ENCODE data around the gene ZNF593.

The ZNF593 gene

GRCh38 chr1:26171084-26172072 is 1.7 kb downstream of the ZNF593 start, which contains the start of gene ZNF593OS:
ZNF593OS (minus strand) TSS chr1:26171832; CDS start chr1:26171661, 171 bp downstream.
- no peak for DNase-seq

- DNase-seq: no peak
These were observed 5.6 kb downstream of the ZNF593 start for GRCh38 chr1:26175346-26175745.

GRCh38 chr1:26177182-26177684 is 7.5 kb downstream of the ZNF593 start, which contains the start of gene CNKSR1:
CNKSR1 (plus strand) TSS chr1:26177491; CDS start chr1:26177548, 57 bp downstream.
- DNase-seq: no peak

GRCh38 chr1:26180010-26180506 is 10.3 kb downstream of the ZNF593 start:
- no peak for DNase-seq

GRCh38 chr1:26181586-26182382 is 12.1 kb downstream of the ZNF593 start:
- no peak for DNase-seq

GRCh38 chr1:26182383-26182696 is 12.6 kb downstream of the ZNF593 start:
- DNase-seq: no peak

GRCh38 chr1:26184086-26184485 is 14.4 kb downstream of the ZNF593 start:
- DNase-seq: no peak

- no peak for DNase-seq
These were observed 15.2 kb downstream of the ZNF593 start for GRCh38 chr1:26184883-26185282.

GRCh38 chr1:26187882-26188281 is 18.2 kb downstream of the ZNF593 start:
- no peak for DNase-seq

GRCh38 chr1:26188477-26188876 is 18.8 kb downstream of the ZNF593 start:
- DNase-seq: no peak

GRCh38 chr1:26189331-26189730 is 19.6 kb downstream of the ZNF593 start:
- no peak for DNase-seq

GRCh38 chr1:26189751-26190275 is 20.1 kb downstream of the ZNF593 start:
- DNase-seq: no peak

- peak; percentile 46 for DNase-seq
These were observed 20.8 kb downstream of the ZNF593 start, which contains the start of gene CATSPER4 for GRCh38 chr1:26190373-26190987. CATSPER4 (plus strand) TSS chr1:26190602; CDS start chr1:26190628, 26 bp downstream.

- DNase-seq: no peak
These were observed 22.0 kb downstream of the ZNF593 start for GRCh38 chr1:26191739-26192138.

GRCh38 chr1:26195805-26196204 is 26.1 kb downstream of the ZNF593 start:
- DNase-seq: no peak

GRCh38 chr1:26197301-26197700 is 27.6 kb downstream of the ZNF593 start:
- no peak for DNase-seq

GRCh38 chr1:26197813-26198212 is 28.1 kb downstream of the ZNF593 start:
- no peak for DNase-seq

- no peak for DNase-seq
These were observed 30.7 kb downstream of the ZNF593 start for GRCh38 chr1:26200413-26200812.

GRCh38 chr1:26203642-26204318 is 34.1 kb downstream of the ZNF593 start:
- DNase-seq: no peak

GRCh38 chr1:26210147-26210870 is 40.6 kb downstream of the ZNF593 start:
- DNase-seq: no peak

GRCh38 chr1:26212726-26213125 is 43.0 kb downstream of the ZNF593 start:
- DNase-seq: no peak

All from hematopoietic multipotent progenitor cell treated with erythropoietin and hydrocortisone succinate and interleukin-3 and kit ligand, for 8 days (in vitro differentiated cells).